Caco-2 (cell line): ENCODE data around the gene PDE10A. TPM values are rescaled to one million over a fixed set of nuclear protein-coding genes. Genes with fewer than 3 reads are reported as not detected.
A peak's percentile ranks its signal among the peaks of the same experiment; 100 is the strongest.

Experiments used
- BruUV-seq: library from RNA; stranded (reverse); fragments of 400-500 nt; replicated peaks from 2 replicates; lab custom pipeline; 2021; lab: Mats Ljungman, UMichigan
- CTCF ChIA-PET: fragments of 300-600 bp; sonication (Branson Sonifier 250); formaldehyde crosslinking; loops from one replicate; lab custom pipeline; 2022; ENCODE audit warnings: antibody characterized with exemption; lab: Charles Lee
- POLR2A ChIA-PET: fragments of 300-600 bp; sonication (Branson Sonifier 250); formaldehyde crosslinking; loops from one replicate; lab custom pipeline; 2022; ENCODE audit warnings: antibody characterized with exemption; lab: Charles Lee
- DNase-seq, 2 experiments: peaks; one replicate each; pipeline versions ENCODE4 v3.0.0 to v3.0.0-alpha.2; 2020 to 2022
- H3K27me3 ChIP-seq: replicated peaks from 2 replicates; pipeline ENCODE4 v1.6.0; 2011; ENCODE audit warnings: low read length; ENCODE audit not compliant: control insufficient read depth, insufficient read depth
- H3K36me3 ChIP-seq: 2 replicates; pipeline ENCODE4 v1.5.1; 2011; ENCODE audit warnings: low read length; ENCODE audit not compliant: control insufficient read depth, insufficient read depth
- H3K4me1 ChIP-seq: fragments of 250-450 bp; sonication (Bioruptor Pico); 2 replicates; pipeline ENCODE4 v1.5.1; 2020; ENCODE audit warnings: mild to moderate bottlenecking
- H3K4me3 ChIP-seq: 2 replicates; pipeline ENCODE4 v1.5.1; 2011; ENCODE audit warnings: low read depth, mild to moderate bottlenecking, control low read depth, low read length
- H3K9me3 ChIP-seq: fragments of 250-450 bp; sonication (Bioruptor Pico); 2 replicates; pipeline ENCODE4 v1.5.1; 2020; ENCODE audit warnings: mild to moderate bottlenecking, moderate library complexity
- H3K27ac Mint-ChIP-seq: one replicate; pipeline ENCODE4 v1.8.0; 2022; ENCODE audit warnings: mixed read lengths; ENCODE audit not compliant: unreplicated experiment
- H3K27me3 Mint-ChIP-seq: one replicate; pipeline ENCODE4 v1.8.0; 2022; ENCODE audit warnings: mixed read lengths; ENCODE audit not compliant: insufficient read depth, unreplicated experiment
- H3K36me3 Mint-ChIP-seq: one replicate; pipeline ENCODE4 v1.8.0; 2022; ENCODE audit warnings: mild to moderate bottlenecking, mixed read lengths; ENCODE audit not compliant: insufficient read depth, unreplicated experiment
- H3K4me1 Mint-ChIP-seq: one replicate; pipeline ENCODE4 v1.8.0; 2022; ENCODE audit warnings: low read depth, mixed read lengths; ENCODE audit not compliant: unreplicated experiment
- H3K4me3 Mint-ChIP-seq: one replicate; pipeline ENCODE4 v1.8.0; 2022; ENCODE audit warnings: mild to moderate bottlenecking, moderate library complexity, mixed read lengths; ENCODE audit not compliant: unreplicated experiment
- H3K9me3 Mint-ChIP-seq: one replicate; pipeline ENCODE4 v1.8.0; 2022; ENCODE audit warnings: mixed read lengths; ENCODE audit not compliant: unreplicated experiment
- intact Hi-C: fragments of 100-400 bp; cut with micrococcal nuclease; formaldehyde crosslinking; loops from one replicate; pipeline ENCODE4 v1.10.0; 2022; ENCODE audit not compliant: unreplicated experiment
- total RNA-seq: library from RNA; stranded (reverse); gene quantifications from 2 replicates; pipeline ENCODE4 v1.2.3, GENCODE V29; 2022
- TF ChIP-seq, protein P1 (sequence below), 2 experiments: fragments of 200-600 bp in 1 of 2; IDR thresholded peaks; 1 replicate in 1 of 2; 2 replicates in 1 of 2; pipeline versions ENCODE4 v1.5.1 to v1.8.0; 2011 to 2022; ENCODE audit warnings: antibody characterized with exemption in 1 of 2, control low read depth in 1 of 2, inconsistent platforms in 1 of 2, low read depth in 1 of 2, low read length in 1 of 2, mild to moderate bottlenecking in 1 of 2, moderate library complexity in 1 of 2; ENCODE audit not compliant: insufficient read depth in 1 of 2, severe bottlenecking in 1 of 2, unreplicated experiment in 1 of 2

The PDE10A gene
- total RNA-seq, 1 experiment from 2014 or later = 3.4 TPM

DNA sequence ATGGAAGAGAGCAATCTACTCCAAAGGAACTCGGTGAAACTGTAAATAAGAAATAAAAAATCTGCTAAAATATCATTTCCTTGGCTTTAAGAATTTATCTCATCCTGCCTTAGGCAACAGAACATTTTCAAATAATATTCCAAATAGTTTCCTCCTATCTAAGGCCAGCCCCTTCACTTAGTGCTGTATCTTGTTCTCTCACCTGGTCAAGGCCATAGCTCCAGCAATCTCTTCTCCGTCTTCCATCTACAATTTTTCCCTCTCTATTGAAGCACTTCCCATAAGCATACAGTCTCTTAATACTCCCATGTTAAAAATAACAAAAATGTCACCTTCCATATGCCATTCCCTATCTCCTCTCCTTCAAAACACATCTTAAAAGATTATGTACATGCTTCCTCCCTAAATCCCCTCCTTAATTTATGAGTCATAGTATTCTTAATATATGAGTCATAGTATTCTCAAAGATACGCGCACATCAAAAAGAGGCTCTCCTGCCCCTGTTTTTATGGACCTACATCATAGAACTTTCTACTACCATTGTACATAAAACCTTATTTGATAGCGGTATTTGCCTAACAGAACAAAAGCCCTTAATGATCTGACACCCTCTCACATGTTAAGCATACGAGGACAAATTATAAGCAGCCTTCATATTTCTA lies 146.9 kb downstream of the PDE10A start:
- CTCF ChIA-PET = no interaction called here
- no TSS peak for BruUV-seq

DNA sequence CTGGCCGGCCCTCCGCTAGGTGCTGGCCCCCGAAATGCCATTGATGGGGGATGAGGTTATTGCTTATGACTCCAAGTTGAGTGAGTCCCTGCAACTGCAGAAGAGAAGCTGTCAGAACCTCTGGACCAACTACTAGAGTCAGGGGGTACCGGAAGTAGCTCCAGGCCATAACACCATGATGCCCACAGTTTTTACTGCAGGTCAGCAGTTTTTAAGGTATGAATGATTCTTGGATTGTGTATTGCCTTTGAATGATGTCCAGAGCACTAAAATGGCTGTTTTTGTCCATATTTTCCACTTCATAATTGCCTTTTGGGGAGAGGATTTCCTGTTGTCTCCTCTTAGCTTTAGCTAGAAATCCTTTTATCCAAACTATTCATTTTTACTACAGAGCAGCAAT lies 148.4 kb downstream of the PDE10A start:
- H3K4me3 Mint-ChIP-seq = no peak overlapping the region
- Histone ChIP-seq H3K9me3 (no peaks in the 10 kb centered on the region), H3K27me3 (no peaks in the 10 kb centered on the region), H3K36me3 (no peaks in the 10 kb centered on the region), H3K4me1 (peaks cover 9% of the 10 kb centered on the region; the same call in 1 of the 2 replicates), H3K4me3 (no peak overlapping the region)
- TF ChIP-seq, protein P1, sequence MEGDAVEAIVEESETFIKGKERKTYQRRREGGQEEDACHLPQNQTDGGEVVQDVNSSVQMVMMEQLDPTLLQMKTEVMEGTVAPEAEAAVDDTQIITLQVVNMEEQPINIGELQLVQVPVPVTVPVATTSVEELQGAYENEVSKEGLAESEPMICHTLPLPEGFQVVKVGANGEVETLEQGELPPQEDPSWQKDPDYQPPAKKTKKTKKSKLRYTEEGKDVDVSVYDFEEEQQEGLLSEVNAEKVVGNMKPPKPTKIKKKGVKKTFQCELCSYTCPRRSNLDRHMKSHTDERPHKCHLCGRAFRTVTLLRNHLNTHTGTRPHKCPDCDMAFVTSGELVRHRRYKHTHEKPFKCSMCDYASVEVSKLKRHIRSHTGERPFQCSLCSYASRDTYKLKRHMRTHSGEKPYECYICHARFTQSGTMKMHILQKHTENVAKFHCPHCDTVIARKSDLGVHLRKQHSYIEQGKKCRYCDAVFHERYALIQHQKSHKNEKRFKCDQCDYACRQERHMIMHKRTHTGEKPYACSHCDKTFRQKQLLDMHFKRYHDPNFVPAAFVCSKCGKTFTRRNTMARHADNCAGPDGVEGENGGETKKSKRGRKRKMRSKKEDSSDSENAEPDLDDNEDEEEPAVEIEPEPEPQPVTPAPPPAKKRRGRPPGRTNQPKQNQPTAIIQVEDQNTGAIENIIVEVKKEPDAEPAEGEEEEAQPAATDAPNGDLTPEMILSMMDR (IDR thresholded peaks at IDR 0.05; ENCODE audit: insufficient read depth in 1 of 2, low read depth in 1 of 2, low read length in 1 of 2, severe bottlenecking in 1 of 2, unreplicated experiment in 1 of 2) = no peak
- peaks cover 7% of the 10 kb centered on the region for H3K4me1 Mint-ChIP-seq
- no peaks in the 10 kb centered on the region for H3K36me3 Mint-ChIP-seq
- ChIA-PET POLR2A (no interaction called here), CTCF (no interaction called here)
- BruUV-seq = no TSS peak
- H3K9me3 Mint-ChIP-seq = peaks cover 10% of the 10 kb centered on the region
- no peak for DNase-seq
- H3K27ac Mint-ChIP-seq = no peak overlapping the region
- intact Hi-C loops = no loop called here
- no peaks in the 10 kb centered on the region for H3K27me3 Mint-ChIP-seq

More for the DNA sequence above, 146.9 kb downstream of the PDE10A start:
- Histone ChIP-seq H3K27me3 (no peaks in the 10 kb centered on the region), H3K4me1 (peaks cover 9% of the 10 kb centered on the region; the same call in 1 of the 2 replicates), H3K36me3 (no peaks in the 10 kb centered on the region), H3K4me3 (no peak overlapping the region), H3K9me3 (no peaks in the 10 kb centered on the region)
- H3K4me3 Mint-ChIP-seq = no peak overlapping the region
- intact Hi-C loops = loop anchor here (2.0 kb wide), 1 partner anchor 15 kb away; no protein-coding TSS in a partner anchor
- POLR2A ChIA-PET = no interaction called here
- DNase-seq = no peak
- H3K4me1 Mint-ChIP-seq = peaks cover 7% of the 10 kb centered on the region
- H3K27ac Mint-ChIP-seq = peak overlapping the region; percentile 20
- no peaks in the 10 kb centered on the region for H3K36me3 Mint-ChIP-seq
- TF ChIP-seq, protein P1 (IDR thresholded peaks at IDR 0.05; ENCODE audit: insufficient read depth in 1 of 2, low read depth in 1 of 2, low read length in 1 of 2, severe bottlenecking in 1 of 2, unreplicated experiment in 1 of 2) = no peak
- H3K9me3 Mint-ChIP-seq = peaks cover 10% of the 10 kb centered on the region
- H3K27me3 Mint-ChIP-seq = no peaks in the 10 kb centered on the region

DNA sequence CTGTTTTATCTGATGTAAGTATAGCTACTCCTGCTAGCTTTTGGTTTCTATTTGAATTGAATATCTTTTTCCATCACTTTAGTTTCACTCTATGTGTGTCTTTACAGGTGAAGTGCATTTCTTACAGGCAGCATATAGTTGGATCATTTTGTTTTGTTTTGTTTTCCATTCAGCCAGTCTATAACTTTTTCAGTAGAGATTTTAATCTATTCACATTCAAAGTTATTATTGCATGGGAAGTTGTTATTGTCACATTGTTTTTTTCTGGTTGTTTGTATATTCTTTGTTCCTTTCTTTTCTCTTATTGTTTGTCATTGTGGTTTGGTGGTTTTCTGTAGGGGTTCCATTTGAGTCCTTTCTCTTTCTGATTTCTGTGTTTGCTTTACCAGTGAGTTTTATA lies 151.2 kb downstream of the PDE10A start:
- no peak overlapping the region for H3K4me3 ChIP-seq
- Mint-ChIP-seq H3K4me3 (no peak overlapping the region), H3K27me3 (no peaks in the 10 kb centered on the region), H3K4me1 (peaks cover 7% of the 10 kb centered on the region), H3K27ac (no peak overlapping the region), H3K36me3 (no peaks in the 10 kb centered on the region), H3K9me3 (peaks cover 10% of the 10 kb centered on the region)
- CTCF ChIA-PET = no interaction called here
- no peaks in the 10 kb centered on the region for H3K9me3 ChIP-seq
- DNase-seq = no peak
- no peaks in the 10 kb centered on the region for H3K27me3 ChIP-seq
- TF ChIP-seq, protein P1 (IDR thresholded peaks at IDR 0.05; ENCODE audit: insufficient read depth in 1 of 2, low read depth in 1 of 2, low read length in 1 of 2, severe bottlenecking in 1 of 2, unreplicated experiment in 1 of 2) = no peak
- no TSS peak for BruUV-seq
- peaks cover 9% of the 10 kb centered on the region; the same call in 1 of the 2 replicates for H3K4me1 ChIP-seq
- intact Hi-C loops = no loop called here
- POLR2A ChIA-PET = no interaction called here
- H3K36me3 ChIP-seq = no peaks in the 10 kb centered on the region
